Epithelial cell of esophagus (primary cell): ENCODE results near the gene SPINK4.

Experiments used
- DNase-seq: peaks from one replicate; pipeline ENCODE4 v3.0.0; 2010; ENCODE audit warnings: low read depth
- H3K4me3 ChIP-seq: 2 replicates; pipeline ENCODE4 v1.5.1; 2011; ENCODE audit warnings: mild to moderate bottlenecking, low read length, control low read depth
- CTCF ChIP-seq: IDR thresholded peaks from 2 replicates; pipeline ENCODE4 v1.5.1; 2011; ENCODE audit warnings: low read depth, mild to moderate bottlenecking, low read length, control low read depth, inconsistent platforms; ENCODE audit not compliant: insufficient read depth; ENCODE audit errors: missing control alignments

The SPINK4 gene

DNA sequence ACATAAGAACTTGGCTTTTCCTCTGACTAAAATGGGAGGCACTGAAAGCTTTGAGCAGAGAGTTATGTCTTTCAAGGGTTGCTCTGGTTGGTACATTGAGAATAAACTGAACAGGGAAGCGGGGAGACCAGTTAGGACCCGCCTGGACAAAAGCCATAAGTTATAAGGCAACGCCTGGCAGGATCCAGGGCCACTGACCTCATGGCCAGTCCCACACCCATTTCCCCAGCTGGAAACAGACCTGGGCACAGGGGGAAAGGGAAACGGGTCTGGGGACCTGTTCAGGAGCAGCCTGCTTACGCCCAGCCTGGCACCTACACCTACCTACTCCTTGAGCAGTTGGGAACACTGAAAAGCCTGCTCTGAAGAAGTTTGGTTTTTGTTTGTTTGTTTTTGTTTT lies 1.3 kb downstream of the SPINK4 start:
- DNase-seq = no peak
- H3K4me3 ChIP-seq = no peak overlapping the region
- no peak for TF ChIP-seq CTCF

DNA sequence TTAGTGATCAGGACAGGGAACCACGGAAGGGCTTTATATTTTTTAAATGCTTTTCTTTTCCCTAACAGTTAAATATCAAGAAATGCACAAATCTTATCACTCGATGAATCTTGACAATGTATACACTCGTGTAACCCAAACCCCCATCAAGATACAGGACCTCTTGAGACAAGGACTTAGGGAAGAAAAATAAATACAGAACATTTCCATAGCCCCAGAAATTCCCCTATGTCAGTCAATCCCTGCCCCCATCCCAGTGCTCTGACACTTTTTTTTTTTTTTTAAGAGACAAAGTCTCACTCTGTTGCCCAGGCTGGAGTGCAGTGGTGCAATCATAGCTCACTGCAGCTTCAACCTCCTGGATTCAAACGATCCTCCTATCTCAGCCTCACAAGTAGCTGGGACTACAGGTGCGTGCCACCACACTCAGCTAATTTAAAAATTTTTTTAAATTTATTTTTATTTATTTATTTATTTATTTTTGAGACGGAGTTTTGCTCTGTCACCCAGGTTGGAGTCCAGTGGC lies 2.7 kb downstream of the SPINK4 start:
- no peak for DNase-seq
- no peak for TF ChIP-seq CTCF
- H3K4me3 ChIP-seq = no peak overlapping the region

DNA sequence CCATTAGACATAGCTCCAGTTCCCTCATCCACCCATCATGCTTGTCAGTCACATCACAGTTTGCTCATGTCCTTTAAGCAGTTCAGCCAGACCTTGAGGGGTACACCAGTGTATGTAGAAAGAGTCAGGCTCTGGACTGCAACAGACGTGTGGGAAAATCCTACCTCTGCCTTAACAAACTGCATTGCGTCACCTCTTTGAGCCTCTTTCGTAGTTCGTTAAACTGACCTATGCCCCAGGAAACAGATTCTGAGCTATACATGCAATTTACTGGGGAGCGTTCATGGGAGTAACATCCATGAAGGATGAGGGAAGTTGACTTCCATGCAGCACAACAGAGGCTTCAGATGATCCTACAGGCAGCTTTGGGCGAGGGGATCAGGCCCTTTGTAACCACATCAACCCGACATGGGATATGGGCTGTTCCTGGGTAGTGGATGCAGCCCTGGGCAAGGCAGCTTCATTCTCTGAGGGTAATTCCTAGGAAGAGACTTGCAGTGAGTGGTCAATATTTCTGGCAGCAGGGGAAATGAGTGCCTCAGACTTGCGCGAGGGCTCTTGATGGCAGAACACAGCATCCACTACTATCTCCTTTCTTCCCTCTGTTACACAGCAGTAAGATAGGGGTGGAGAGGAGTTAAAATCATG lies 4.3 kb downstream of the SPINK4 start:
- no peak for DNase-seq
- H3K4me3 ChIP-seq = no peak overlapping the region
- no peak for TF ChIP-seq CTCF

DNA sequence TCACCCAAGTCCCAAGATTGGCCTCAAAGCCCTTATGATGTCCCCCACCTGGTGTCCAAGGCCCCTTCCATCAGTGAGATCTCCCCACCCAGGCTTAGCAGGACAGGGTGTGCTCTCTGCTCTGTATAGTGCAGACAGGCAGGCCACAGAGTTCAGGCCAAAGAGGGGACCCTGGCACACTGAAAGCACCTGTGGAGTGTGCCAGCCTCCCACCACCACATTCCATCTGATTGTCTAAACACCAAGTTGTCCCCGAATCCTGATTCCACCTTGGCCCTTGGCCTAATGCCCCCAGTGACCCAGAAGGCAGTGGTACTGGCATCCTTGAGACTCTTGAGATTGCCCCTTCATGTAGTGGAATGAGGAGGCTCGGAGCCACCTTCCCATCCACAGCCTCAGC lies 5.4 kb downstream of the SPINK4 start:
- no peak for DNase-seq

DNA sequence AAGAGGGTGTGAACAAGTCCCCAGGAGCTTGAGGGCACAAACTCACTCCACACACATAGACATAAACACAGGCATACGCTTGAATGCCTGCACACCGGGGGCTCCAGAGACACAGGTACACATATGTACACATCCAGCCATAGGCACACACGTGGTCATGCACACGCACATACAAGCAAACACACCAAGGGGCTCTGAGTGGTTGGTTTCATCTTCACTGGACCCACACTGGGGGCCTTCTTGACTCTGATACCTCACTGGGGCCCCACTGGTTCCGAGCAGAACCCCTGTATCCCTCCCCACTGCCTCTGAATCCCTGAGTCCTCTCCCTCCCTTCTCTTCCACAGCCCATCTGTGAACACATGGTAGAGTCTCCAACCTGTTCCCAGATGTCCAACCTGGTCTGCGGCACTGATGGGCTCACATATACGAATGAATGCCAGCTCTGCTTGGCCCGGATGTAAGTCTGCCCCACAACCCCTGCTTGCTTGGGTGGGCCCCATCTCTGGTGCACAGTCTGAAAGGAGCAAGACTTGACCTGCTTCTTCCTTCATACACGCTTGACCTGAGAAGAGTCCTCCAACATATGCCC lies 6.4 kb downstream of the SPINK4 start:
- DNase-seq = no peak
- no peak for TF ChIP-seq CTCF
- no peak overlapping the region for H3K4me3 ChIP-seq

More for the DNA sequence above, 5.4 kb downstream of the SPINK4 start:
- no peak for TF ChIP-seq CTCF
- H3K4me3 ChIP-seq = no peak overlapping the region

DNA sequence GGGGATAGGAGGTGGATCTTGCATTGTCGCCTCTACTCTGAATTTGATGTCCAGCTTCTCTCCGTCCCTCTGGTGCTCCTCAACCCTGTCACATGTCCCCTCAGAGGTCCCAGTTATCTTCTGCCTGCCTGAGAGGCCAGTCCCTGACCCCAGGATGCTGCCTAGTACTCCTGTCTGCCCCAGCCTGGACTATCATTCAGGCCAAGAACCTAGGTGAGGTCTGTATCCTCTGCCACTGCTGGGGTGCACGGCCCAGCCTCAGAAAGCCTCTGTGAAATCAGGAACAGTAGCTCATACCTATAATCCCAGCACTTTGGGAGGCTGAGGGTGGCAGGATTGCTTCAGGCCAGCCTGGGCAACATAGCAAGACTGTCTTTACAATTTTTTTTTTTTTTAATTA lies 8.6 kb downstream of the SPINK4 start:
- no peak for DNase-seq
- no peak for TF ChIP-seq CTCF
- no peak overlapping the region for H3K4me3 ChIP-seq
